ENCODE measurements around the gene OR4E1. TPM values are rescaled to one million over a fixed set of nuclear protein-coding genes. Genes with fewer than 3 reads are reported as not detected.

The OR4E1 gene
- total RNA-seq, 1 experiment from 2014 or later = not detected

- H3K4me3 ChIP-seq (ENCODE audit: low read depth, low read length) = no peak overlapping the region
- Mint-ChIP-seq H3K9me3 (ENCODE audit: unreplicated experiment) (peaks cover 29% of the 10 kb centered on the region), H3K27me3 (ENCODE audit: insufficient read depth, unreplicated experiment) (no peaks in the 10 kb centered on the region), H3K4me3 (ENCODE audit: unreplicated experiment) (no peak overlapping the region), H3K36me3 (ENCODE audit: insufficient read depth, unreplicated experiment) (no peaks in the 10 kb centered on the region), H3K4me1 (ENCODE audit: low read depth, unreplicated experiment) (peaks cover 14% of the 10 kb centered on the region), H3K27ac (ENCODE audit: unreplicated experiment) (no peak overlapping the region)
- no peaks in the 10 kb centered on the region for H3K9me3 ChIP-seq
- ChIA-PET CTCF (no interaction called here), POLR2A (interaction anchor here (0.5 to 0.6 kb wide), 2 partner anchors 73 to 1451 kb away, joined by 3 read pairs; no protein-coding TSS in a partner anchor)
- H3K4me1 ChIP-seq = peaks cover 34% of the 10 kb centered on the region
- intact Hi-C loops (cut with micrococcal nuclease; ENCODE audit: unreplicated experiment) = loop anchor here (2.0 kb wide), 1 partner anchor 18 kb away; no protein-coding TSS in a partner anchor
- H3K27me3 ChIP-seq (replicated peaks; ENCODE audit: control insufficient read depth, insufficient read depth, low read length) = no peaks in the 10 kb centered on the region
- no peak for DNase-seq
- H3K36me3 ChIP-seq (ENCODE audit: control insufficient read depth, insufficient read depth, low read length) = no peaks in the 10 kb centered on the region
- BruUV-seq (replicated peaks) = no TSS peak
- TF ChIP-seq CTCF (IDR thresholded peaks at IDR 0.05; ENCODE audit: insufficient read depth in 1 of 2, low read depth in 1 of 2, low read length in 1 of 2, severe bottlenecking in 1 of 2, unreplicated experiment in 1 of 2) = no peak
These were observed 30.7 kb upstream of the OR4E1 start for GRCh38 chr14:21704338-21704737.

- H3K27me3 ChIP-seq (replicated peaks; ENCODE audit: control insufficient read depth, insufficient read depth, low read length) = no peaks in the 10 kb centered on the region
- intact Hi-C loops (cut with micrococcal nuclease; ENCODE audit: unreplicated experiment) = loop anchor here (2.0 kb wide), 1 partner anchor 17 kb away; no protein-coding TSS in a partner anchor
- Mint-ChIP-seq H3K4me1 (ENCODE audit: low read depth, unreplicated experiment) (peaks cover 19% of the 10 kb centered on the region), H3K4me3 (ENCODE audit: unreplicated experiment) (no peak overlapping the region), H3K36me3 (ENCODE audit: insufficient read depth, unreplicated experiment) (no peaks in the 10 kb centered on the region), H3K27me3 (ENCODE audit: insufficient read depth, unreplicated experiment) (no peaks in the 10 kb centered on the region), H3K9me3 (ENCODE audit: unreplicated experiment) (peaks cover 22% of the 10 kb centered on the region), H3K27ac (ENCODE audit: unreplicated experiment) (no peak overlapping the region)
- no peak overlapping the region for H3K4me3 ChIP-seq (ENCODE audit: low read depth, low read length)
- no peak for DNase-seq
- peaks cover 41% of the 10 kb centered on the region for H3K4me1 ChIP-seq
- no peaks in the 10 kb centered on the region for H3K36me3 ChIP-seq (ENCODE audit: control insufficient read depth, insufficient read depth, low read length)
- CTCF ChIA-PET = no interaction called here
- no peaks in the 10 kb centered on the region for H3K9me3 ChIP-seq
- TF ChIP-seq CTCF (IDR thresholded peaks at IDR 0.05; ENCODE audit: insufficient read depth in 1 of 2, low read depth in 1 of 2, low read length in 1 of 2, severe bottlenecking in 1 of 2, unreplicated experiment in 1 of 2) = no peak
- BruUV-seq (replicated peaks) = no TSS peak
- POLR2A ChIA-PET = interaction anchor here (0.6 kb wide), 1 partner anchor 1451 kb away, joined by 3 read pairs; no protein-coding TSS in a partner anchor
These were observed 30.0 kb upstream of the OR4E1 start for GRCh38 chr14:21703357-21704326.

- peaks cover 10% of the 10 kb centered on the region for H3K9me3 Mint-ChIP-seq (ENCODE audit: unreplicated experiment)
- intact Hi-C loops (cut with micrococcal nuclease; ENCODE audit: unreplicated experiment) = no loop called here
- ChIA-PET CTCF (no interaction called here), POLR2A (no interaction called here)
- no peak for TF ChIP-seq CTCF (IDR thresholded peaks at IDR 0.05; ENCODE audit: insufficient read depth in 1 of 2, low read depth in 1 of 2, low read length in 1 of 2, severe bottlenecking in 1 of 2, unreplicated experiment in 1 of 2)
- no TSS peak for BruUV-seq (replicated peaks)
- Histone ChIP-seq H3K36me3 (ENCODE audit: control insufficient read depth, insufficient read depth, low read length) (no peaks in the 10 kb centered on the region), H3K4me3 (ENCODE audit: low read depth, low read length) (no peak overlapping the region), H3K27me3 (replicated peaks; ENCODE audit: control insufficient read depth, insufficient read depth, low read length) (no peaks in the 10 kb centered on the region), H3K4me1 (peaks cover 41% of the 10 kb centered on the region), H3K9me3 (no peaks in the 10 kb centered on the region)
- H3K27me3 Mint-ChIP-seq (ENCODE audit: insufficient read depth, unreplicated experiment) = no peaks in the 10 kb centered on the region
- H3K4me1 Mint-ChIP-seq (ENCODE audit: low read depth, unreplicated experiment) = peaks cover 19% of the 10 kb centered on the region
- H3K36me3 Mint-ChIP-seq (ENCODE audit: insufficient read depth, unreplicated experiment) = no peaks in the 10 kb centered on the region
- H3K4me3 Mint-ChIP-seq (ENCODE audit: unreplicated experiment) = no peak overlapping the region
- no peak for DNase-seq
- H3K27ac Mint-ChIP-seq (ENCODE audit: unreplicated experiment) = no peak overlapping the region
These were observed 28.7 kb upstream of the OR4E1 start for GRCh38 chr14:21702316-21702715.

Data from Caco-2 (cell line).